SK-N-SH (cell line): ENCODE results near the gene CHAT. TPM values are rescaled to one million over a fixed set of nuclear protein-coding genes. Genes with fewer than 3 reads are reported as not detected.

Experiments
- CTCF ChIA-PET: fragments of 300-600, 350-600 bp; formaldehyde crosslinking; extraction: SDS; loops from one replicate; lab custom pipeline; 2021; lab: Yijun Ruan, JAX
- POLR2A ChIA-PET: fragments of 350-600 bp; sonication (Branson Sonifier 250); formaldehyde crosslinking; extraction: SDS; loops from one replicate; lab custom pipeline; 2020; ENCODE audit warnings: antibody characterized with exemption, inconsistent platforms; lab: Yijun Ruan, JAX
- DNase-seq: peaks from one replicate; pipeline ENCODE4 v3.0.0; 2012
- H2AFZ ChIP-seq: fragments of 200-600 bp; sonication (generic); 2 replicates; pipeline ENCODE4 v1.8.1; 2016; ENCODE audit warnings: antibody characterized with exemption, mild to moderate bottlenecking, low read depth
- H3F3A ChIP-seq: fragments of 200-600 bp; sonication (generic); replicated peaks from 2 replicates; pipeline ENCODE3; 2016; ENCODE audit warnings: antibody characterized with exemption, mild to moderate bottlenecking; ENCODE audit not compliant: insufficient read depth
- H3K27ac ChIP-seq, 2 experiments: fragments of 200-500 bp in 1 of 2; fragments of 200-600 bp in 1 of 2; sonication (Bioruptor generic) in 1 of 2; sonication (generic), shearing (Covaris generic) in 1 of 2; 2 replicates each; pipeline versions ENCODE4 v1.5.1 to v1.6.1; 2014 to 2016; ENCODE audit warnings: low read depth in 2 of 2, inconsistent platforms in 1 of 2, low read length in 1 of 2, mild to moderate bottlenecking in 1 of 2, mixed read lengths in 1 of 2
- H3K27me3 ChIP-seq: fragments of 200-600 bp; sonication (generic), shearing (Covaris generic); 2 replicates; pipeline ENCODE4 v1.6.1; 2016; ENCODE audit warnings: mixed run types; ENCODE audit not compliant: insufficient read depth
- H3K36me3 ChIP-seq, 2 experiments: fragments of 200-500 bp in 1 of 2; fragments of 200-600 bp in 1 of 2; sonication (Bioruptor generic) in 1 of 2; sonication (generic) in 1 of 2; replicated peaks in 1 of 2; 2 replicates each; pipeline versions ENCODE3 to v1.5.1; 2014 to 2016; ENCODE audit warnings: low read length in 1 of 2, mild to moderate bottlenecking in 1 of 2; ENCODE audit not compliant: insufficient read depth in 2 of 2, control insufficient read depth in 1 of 2
- H3K4me1 ChIP-seq, 2 experiments: fragments of 200-500 bp in 1 of 2; fragments of 200-600 bp in 1 of 2; sonication (Bioruptor generic) in 1 of 2; sonication (generic), shearing (Covaris generic) in 1 of 2; 2 replicates each; pipeline versions ENCODE4 v1.5.1 to v1.6.1; 2014 to 2016; ENCODE audit warnings: low read depth in 1 of 2, low read length in 1 of 2, mixed run types in 1 of 2; ENCODE audit not compliant: insufficient read depth in 2 of 2, control insufficient read depth in 1 of 2
- H3K4me2 ChIP-seq: fragments of 200-600 bp; sonication (generic), shearing (Covaris generic); 2 replicates; pipeline ENCODE4 v1.6.1; 2017; ENCODE audit warnings: mixed run types
- H3K4me3 ChIP-seq, 2 experiments: fragments of 200-500 bp in 1 of 2; fragments of 200-600 bp in 1 of 2; sonication (Bioruptor generic) in 1 of 2; sonication (generic), shearing (Covaris generic) in 1 of 2; 2 replicates each; pipeline versions ENCODE4 v1.5.1 to v1.8.1; 2014 to 2016; ENCODE audit warnings: low read depth in 2 of 2, inconsistent platforms in 1 of 2, low read length in 1 of 2, mild to moderate bottlenecking in 1 of 2, mixed read lengths in 1 of 2, moderate library complexity in 1 of 2
- H3K79me2 ChIP-seq: fragments of 200-600 bp; sonication (generic); 2 replicates; pipeline ENCODE4 v1.8.1; 2017; ENCODE audit warnings: mild to moderate bottlenecking; ENCODE audit not compliant: insufficient read depth
- H3K9ac ChIP-seq: fragments of 200-600 bp; sonication (generic); 2 replicates; pipeline ENCODE4 v1.6.1; 2017; ENCODE audit warnings: mixed run types
- H3K9me2 ChIP-seq: fragments of 200-600 bp; sonication (generic); 2 replicates; pipeline ENCODE4 v1.6.1; 2017; ENCODE audit warnings: mixed run types
- H3K9me3 ChIP-seq: fragments of 200-600 bp; sonication (generic); 2 replicates; pipeline ENCODE4 v1.6.1; 2017; ENCODE audit warnings: mixed run types, mild to moderate bottlenecking, moderate library complexity
- H4K20me1 ChIP-seq: fragments of 200-600 bp; sonication (generic); 2 replicates; pipeline ENCODE4 v1.6.1; 2017; ENCODE audit warnings: mild to moderate bottlenecking, mixed run types; ENCODE audit not compliant: insufficient read depth
- EZH2phosphoT487 ChIP-seq: fragments of 200-600 bp; sonication (generic); IDR thresholded peaks from 2 replicates; pipeline ENCODE4 v1.6.1; 2017; ENCODE audit warnings: low read depth, mixed run types, mild to moderate bottlenecking, antibody characterized with exemption, moderate library complexity, borderline replicate concordance
- FOXJ3 ChIP-seq: sonication (generic); formaldehyde crosslinking; IDR thresholded peaks from 2 replicates; pipeline ENCODE4 v1.5.1; 2020; ENCODE audit warnings: mild to moderate bottlenecking, missing genetic modification reagents
- GABPA ChIP-seq: IDR thresholded peaks from 2 replicates; pipeline ENCODE4 v1.4.0; 2012; ENCODE audit warnings: low read depth, mild to moderate bottlenecking
- IRF3 ChIP-seq: fragments of 150-350 bp; IDR thresholded peaks from 2 replicates; pipeline ENCODE4 v1.6.1; 2016; ENCODE audit warnings: mild to moderate bottlenecking, low read depth, low read length
- MAX ChIP-seq: IDR thresholded peaks from 2 replicates; pipeline ENCODE4 v1.4.0; 2012; ENCODE audit warnings: low read depth
- MXI1 ChIP-seq: IDR thresholded peaks from 2 replicates; pipeline ENCODE4 v1.6.1; 2012; ENCODE audit warnings: mild to moderate bottlenecking, low read depth, low read length, improper control_type of control experiment
- NFIC ChIP-seq: IDR thresholded peaks from 2 replicates; pipeline ENCODE4 v1.4.0; 2012; ENCODE audit warnings: borderline replicate concordance
- PBX3 ChIP-seq: IDR thresholded peaks from 2 replicates; pipeline ENCODE4; 2012
- SIN3A ChIP-seq: IDR thresholded peaks from 2 replicates; pipeline ENCODE4 v1.6.1; 2012; ENCODE audit warnings: low read depth, mild to moderate bottlenecking, low read length, moderate library complexity, borderline replicate concordance
- SMC3 ChIP-seq: IDR thresholded peaks from 2 replicates; pipeline ENCODE4 v1.6.1; 2012; ENCODE audit warnings: low read depth, low read length, improper control_type of control experiment
- TAF1 ChIP-seq: IDR thresholded peaks from 2 replicates; pipeline ENCODE4 v1.6.1; 2012; ENCODE audit warnings: low read depth, mild to moderate bottlenecking, low read length, moderate library complexity, borderline replicate concordance
- USF1 ChIP-seq: IDR thresholded peaks from 2 replicates; pipeline ENCODE4 v1.4.0; 2012; ENCODE audit warnings: low read depth, borderline replicate concordance
- ZBTB33 ChIP-seq: IDR thresholded peaks from 2 replicates; pipeline ENCODE4 v1.4.0; 2012; ENCODE audit warnings: low read depth, borderline replicate concordance
- WGBS: methylation state at CpG from one replicate; pipeline ENCODE4 v1.1.6; 2017; ENCODE audit warnings: low lambda C conversion rate; 5-methylcytosine and 5-hydroxymethylcytosine counted together
- polyA plus RNA-seq, 3 experiments: library from polyadenylated mRNA; depleted of rRNA; stranded (reverse); fragments of >200 nt; gene quantifications; 2 replicates each; pipeline ENCODE4 v1.2.3, GENCODE V29; 2012

Gene CHAT
- polyA plus RNA-seq, 1 of the 3 experiments (the other 2 are of a cell fraction), result not detected

- Histone ChIP-seq H3K4me2 (no peak overlapping the region), H3K9me3 (no peaks in the 10 kb centered on the region), H3K4me3 (no peak overlapping the region), H3K27me3 (no peaks in the 10 kb centered on the region), H3K36me3 (no peaks in the 10 kb centered on the region), H3K27ac (no peak overlapping the region), H3K9ac (no peak overlapping the region), H3K4me1 (peaks cover 0 to 19% of the 10 kb centered on the region in 2 experiments; a peak in 2 of 4 replicates), H4K20me1 (no peaks in the 10 kb centered on the region), H2AFZ (no peak overlapping the region), H3K9me2 (no peaks in the 10 kb centered on the region), H3K79me2 (no peaks in the 10 kb centered on the region), H3F3A (no peaks in the 10 kb centered on the region)
- POLR2A ChIA-PET, result no interaction called here
- CTCF ChIA-PET, result interaction anchor here (1.2 kb wide), 1 partner anchor 32 kb away, joined by 3 read pairs; no protein-coding TSS in a partner anchor
- DNase-seq, result no peak
- TF ChIP-seq ZBTB33 (no peak), USF1 (no peak), SMC3 (no peak), GABPA (no peak), TAF1 (no peak), IRF3 (no peak), FOXJ3 (no peak), MAX (no peak), SIN3A (no peak), NFIC (no peak), PBX3 (no peak), EZH2phosphoT487 (no peak), MXI1 (no peak)
- 75% methylated on average over 15 of the region's 18 CpGs for WGBS
Observed at GRCh38 chr10:49627644-49628247, 13.9 kb downstream of the CHAT start.
